Progenitor cell of endocrine pancreas (in vitro differentiated cells): ENCODE measurements around the gene BCAS3. TPM values are rescaled to one million over a fixed set of nuclear protein-coding genes. Genes with fewer than 3 reads are reported as not detected.
"Not testable (repeated sequence)": the region's sequence is repeated elsewhere in the genome, so short reads cannot be mapped to it uniquely, and the experiment has no call there.

Experiments
- DNase-seq: peaks from one replicate; pipeline ENCODE4 v3.0.0; 2021; ENCODE audit warnings: low spot score; ENCODE audit not compliant: unreplicated experiment
- H3K27ac Mint-ChIP-seq: 2 replicates; pipeline ENCODE4 v1.8.0; 2021; ENCODE audit warnings: mild to moderate bottlenecking, moderate library complexity, mixed read lengths
- H3K27me3 Mint-ChIP-seq: 2 replicates; pipeline ENCODE4 v1.8.0; 2021; ENCODE audit warnings: mixed read lengths
- H3K36me3 Mint-ChIP-seq: 2 replicates; pipeline ENCODE4 v1.8.0; 2022; ENCODE audit warnings: mixed read lengths; ENCODE audit not compliant: insufficient read depth
- H3K4me1 Mint-ChIP-seq: 2 replicates; pipeline ENCODE4 v1.8.0; 2021; ENCODE audit warnings: low read depth, mixed read lengths
- H3K4me3 Mint-ChIP-seq: 2 replicates; pipeline ENCODE4 v1.8.0; 2021; ENCODE audit warnings: low read depth, mild to moderate bottlenecking, moderate library complexity, mixed read lengths
- H3K9me3 Mint-ChIP-seq: 2 replicates; pipeline ENCODE4 v1.8.0; 2021; ENCODE audit warnings: low read depth, mixed read lengths
- CTCF ChIP-seq: fragments of 200-600 bp; sonication (generic); IDR thresholded peaks from one replicate; pipeline ENCODE4 v1.5.0; 2021; ENCODE audit warnings: antibody characterized with exemption, mild to moderate bottlenecking; ENCODE audit not compliant: unreplicated experiment
- total RNA-seq: library from RNA; stranded (reverse); gene quantifications from 2 replicates; pipeline ENCODE4 v1.2.1, GENCODE V29; 2021

BCAS3 gene
- total RNA-seq, 1 donor from 2014 or later, result 36.1 TPM

GRCh38 chr17:61140081-61140786, 462.6 kb downstream of the BCAS3 start:
- Mint-ChIP-seq H3K9me3 (no peaks in the 10 kb centered on the region), H3K36me3 (no peaks in the 10 kb centered on the region), H3K4me3 (no peak overlapping the region), H3K4me1 (peaks cover 12% of the 10 kb centered on the region), H3K27ac (no peak overlapping the region), H3K27me3 (peaks cover 9% of the 10 kb centered on the region)
- DNase-seq, result no peak
- no peak for TF ChIP-seq CTCF

GRCh38 chr17:61143026-61143425, 465.4 kb downstream of the BCAS3 start:
- H3K9me3 Mint-ChIP-seq, result no peaks in the 10 kb centered on the region
- H3K36me3 Mint-ChIP-seq, result no peaks in the 10 kb centered on the region
- no peak overlapping the region for H3K4me3 Mint-ChIP-seq
- no peak for TF ChIP-seq CTCF
- no peak overlapping the region for H3K27ac Mint-ChIP-seq
- no peak for DNase-seq
- H3K4me1 Mint-ChIP-seq, result peaks cover 16% of the 10 kb centered on the region
- H3K27me3 Mint-ChIP-seq, result peaks cover 10% of the 10 kb centered on the region

- Mint-ChIP-seq H3K4me3 (no peak overlapping the region), H3K9me3 (no peaks in the 10 kb centered on the region), H3K27me3 (peaks cover 10% of the 10 kb centered on the region), H3K36me3 (no peaks in the 10 kb centered on the region), H3K4me1 (peaks cover 22% of the 10 kb centered on the region), H3K27ac (no peak overlapping the region)
- DNase-seq, result no peak
- TF ChIP-seq CTCF, result no peak
These were observed 466.5 kb downstream of the BCAS3 start for GRCh38 chr17:61144137-61144536.

- no peak overlapping the region for H3K4me3 Mint-ChIP-seq
- H3K36me3 Mint-ChIP-seq, result no peaks in the 10 kb centered on the region
- no peak for TF ChIP-seq CTCF
- DNase-seq, result no peak
- peak overlapping the region; percentile 29 for H3K27ac Mint-ChIP-seq
- peaks cover 6% of the 10 kb centered on the region for H3K27me3 Mint-ChIP-seq
- H3K4me1 Mint-ChIP-seq, result peaks cover 24% of the 10 kb centered on the region
- H3K9me3 Mint-ChIP-seq, result no peaks in the 10 kb centered on the region
These were observed 467.2 kb downstream of the BCAS3 start for GRCh38 chr17:61144617-61145564.

GRCh38 chr17:61146833-61147232, 469.2 kb downstream of the BCAS3 start:
- H3K36me3 Mint-ChIP-seq, H3K27ac Mint-ChIP-seq, H3K4me3 Mint-ChIP-seq, H3K27me3 Mint-ChIP-seq, DNase-seq, H3K9me3 Mint-ChIP-seq: not testable (repeated sequence)
- peaks cover 31% of the 10 kb centered on the region for H3K4me1 Mint-ChIP-seq
